IMR-90 (cell line): ENCODE data around the gene TXNDC12. TPM values are rescaled to one million over a fixed set of nuclear protein-coding genes. Genes with fewer than 3 reads are reported as not detected.

Experiments used
- ATAC-seq: fragments of 200-7000 bp; cut with Tn5 transposase; 2 replicates; pipeline ENCODE4 v1.9.1; 2020; ENCODE audit warnings: low read depth, mild to moderate bottlenecking, moderate library complexity
- BruUV-seq: library from RNA; stranded (reverse); fragments of 400-500 nt; replicated peaks from 2 replicates; lab custom pipeline; 2021; lab: Mats Ljungman, UMichigan
- CTCF ChIA-PET: fragments of 300-600 bp; formaldehyde crosslinking; extraction: SDS; loops from one replicate; lab custom pipeline; 2021; ENCODE audit warnings: antibody characterized with exemption; lab: Yijun Ruan, JAX
- POLR2A ChIA-PET: fragments of 300-600 bp; sonication (Branson Sonifier 250); formaldehyde crosslinking; loops from one replicate; lab custom pipeline; 2022; ENCODE audit warnings: antibody characterized with exemption; ENCODE audit not compliant: unreplicated experiment; lab: Charles Lee
- DNase-seq: peaks from one replicate; pipeline ENCODE4 v3.0.0; 2013
- H2AFZ ChIP-seq: replicated peaks from 2 replicates; pipeline ENCODE3; 2013; ENCODE audit warnings: low read length, mild to moderate bottlenecking; ENCODE audit not compliant: poor library complexity
- H2AK5ac ChIP-seq: 2 replicates; pipeline ENCODE4 v1.6.1; 2013; ENCODE audit warnings: low read depth, low read length, inconsistent platforms
- H2AK9ac ChIP-seq: replicated peaks from 2 replicates; pipeline ENCODE3; 2013; ENCODE audit warnings: mild to moderate bottlenecking, low read depth, low read length, moderate library complexity; ENCODE audit not compliant: poor library complexity
- H2BK120ac ChIP-seq: 2 replicates; pipeline ENCODE4 v1.6.1; 2013; ENCODE audit warnings: low read depth, low read length, inconsistent platforms
- H2BK15ac ChIP-seq: 3 replicates; pipeline ENCODE4 v1.6.1; 2013; ENCODE audit warnings: low read depth, low read length, inconsistent platforms
- H2BK20ac ChIP-seq: 2 replicates; pipeline ENCODE4 v1.6.1; 2013; ENCODE audit warnings: low read depth, mild to moderate bottlenecking, inconsistent platforms, low read length, moderate library complexity
- H2BK5ac ChIP-seq: 2 replicates; pipeline ENCODE4 v1.6.1; 2013; ENCODE audit warnings: mild to moderate bottlenecking, low read depth, low read length, inconsistent platforms; ENCODE audit not compliant: poor library complexity, severe bottlenecking
- H3K14ac ChIP-seq: replicated peaks from 2 replicates; pipeline ENCODE4 v1.6.1; 2013; ENCODE audit warnings: low read depth, low read length, inconsistent platforms
- H3K18ac ChIP-seq: 2 replicates; pipeline ENCODE4 v1.6.1; 2013; ENCODE audit warnings: low read depth, low read length, control low read depth
- H3K23ac ChIP-seq: 2 replicates; pipeline ENCODE4 v1.6.1; 2013; ENCODE audit warnings: low read depth, low read length, inconsistent platforms
- H3K27ac ChIP-seq: 2 replicates; pipeline ENCODE4 v1.5.1; 2013; ENCODE audit warnings: mild to moderate bottlenecking, control low read depth, low read length; ENCODE audit not compliant: insufficient read depth
- H3K27me3 ChIP-seq: 2 replicates; pipeline ENCODE4 v1.6.1; 2013; ENCODE audit warnings: low read length; ENCODE audit not compliant: control insufficient read depth, insufficient read depth
- H3K36me3 ChIP-seq: 2 replicates; pipeline ENCODE4 v1.6.1; 2013; ENCODE audit warnings: low read length, mixed read lengths; ENCODE audit not compliant: control insufficient read depth, insufficient read depth
- H3K4ac ChIP-seq: 2 replicates; pipeline ENCODE4 v1.6.1; 2013; ENCODE audit warnings: low read depth, low read length, inconsistent platforms
- H3K4me1 ChIP-seq: 2 replicates; pipeline ENCODE4 v1.6.1; 2013; ENCODE audit warnings: low read length, mixed read lengths; ENCODE audit not compliant: control insufficient read depth, insufficient read depth
- H3K4me2 ChIP-seq: 2 replicates; pipeline ENCODE4 v1.6.1; 2013; ENCODE audit warnings: low read depth, mild to moderate bottlenecking, control low read depth, low read length, moderate library complexity
- H3K4me3 ChIP-seq: 2 replicates; pipeline ENCODE4 v1.5.1; 2013; ENCODE audit warnings: low read depth, mild to moderate bottlenecking, control low read depth, low read length, moderate library complexity; ENCODE audit not compliant: insufficient read depth
- H3K56ac ChIP-seq: 2 replicates; pipeline ENCODE4 v1.6.1; 2013; ENCODE audit warnings: low read length, inconsistent platforms; ENCODE audit not compliant: insufficient read depth; ENCODE audit errors: extremely low read depth
- H3K79me1 ChIP-seq, 2 experiments: 2 replicates each; pipeline ENCODE4 v1.6.1; 2013; ENCODE audit warnings: low read length in 2 of 2, inconsistent platforms in 1 of 2, low read depth in 1 of 2
- H3K9ac ChIP-seq: 2 replicates; pipeline ENCODE4 v1.6.1; 2013; ENCODE audit warnings: low read depth, low read length, control low read depth
- H3K9me1 ChIP-seq: 2 replicates; pipeline ENCODE4 v1.6.1; 2013; ENCODE audit warnings: low read length, inconsistent platforms; ENCODE audit not compliant: insufficient read depth
- H3K9me3 ChIP-seq: 2 replicates; pipeline ENCODE4 v1.6.1; 2013; ENCODE audit warnings: low read length; ENCODE audit not compliant: control insufficient read depth, insufficient read depth
- H4K20me1 ChIP-seq: 2 replicates; pipeline ENCODE4 v1.6.1; 2013; ENCODE audit warnings: low read length, inconsistent platforms; ENCODE audit not compliant: insufficient read depth
- H4K5ac ChIP-seq: 2 replicates; pipeline ENCODE4 v1.6.1; 2013; ENCODE audit warnings: mild to moderate bottlenecking, low read depth, low read length, control low read depth
- H4K8ac ChIP-seq, 2 experiments: 2 replicates each; pipeline ENCODE4 v1.6.1; 2013; ENCODE audit warnings: low read depth in 2 of 2, low read length in 2 of 2, control low read depth in 1 of 2, inconsistent platforms in 1 of 2
- H4K91ac ChIP-seq: 2 replicates; pipeline ENCODE4 v1.6.1; 2013; ENCODE audit warnings: low read depth, low read length, inconsistent platforms; ENCODE audit not compliant: insufficient read depth
- BHLHE40 ChIP-seq: fragments of 150-350 bp; IDR thresholded peaks from 2 replicates; pipeline ENCODE4 v1.6.1; 2016; ENCODE audit warnings: mild to moderate bottlenecking, low read depth, low read length
- CEBPB ChIP-seq: IDR thresholded peaks from 2 replicates; pipeline ENCODE4 v1.6.1; 2012; ENCODE audit warnings: low read depth, low read length, improper control_type of control experiment
- CTCF ChIP-seq: conservative IDR thresholded peaks from 2 replicates; pipeline ENCODE4 v1.5.1; 2012; ENCODE audit warnings: mild to moderate bottlenecking, low read depth, low read length, improper control_type of control experiment
- MXI1 ChIP-seq: IDR thresholded peaks from 2 replicates; pipeline ENCODE4 v1.6.1; 2012; ENCODE audit warnings: low read depth, mild to moderate bottlenecking, low read length, moderate library complexity, borderline replicate concordance
- POLR2A ChIP-seq: IDR thresholded peaks from 2 replicates; pipeline ENCODE4 v1.6.1; 2012; ENCODE audit warnings: mild to moderate bottlenecking, low read depth, low read length
- SMC3 ChIP-seq: fragments of 150-350 bp; IDR thresholded peaks from 2 replicates; pipeline ENCODE4 v1.6.1; 2016; ENCODE audit warnings: low read depth, mild to moderate bottlenecking, antibody characterized with exemption, low read length, moderate library complexity
- USF2 ChIP-seq: fragments of 150-350 bp; IDR thresholded peaks from 2 replicates; pipeline ENCODE4 v1.6.1; 2017; ENCODE audit warnings: mild to moderate bottlenecking, antibody characterized with exemption, low read length, low read depth
- WGBS, 2 experiments: methylation state at CpG; one replicate each; pipeline versions ENCODE4 v1.1.5 to v1.1.7; 2013; ENCODE audit warnings: missing lambda C conversion rate in 2 of 2; ENCODE audit not compliant: insufficient read length in 1 of 2; ENCODE audit errors: extremely low coverage in 2 of 2; 5-methylcytosine and 5-hydroxymethylcytosine counted together
- dilution Hi-C: fragments of 300-500 bp; cut with HindIII; formaldehyde crosslinking; loops from one replicate; pipeline ENCODE4 v1.14.3; 2018; ENCODE audit warnings: low sequenced_read_pairs; ENCODE audit not compliant: unreplicated experiment
- in situ Hi-C: fragments of 300-500 bp; cut with MboI; formaldehyde crosslinking; loops from 3 replicates; pipeline ENCODE4 v1.14.3; 2019; ENCODE audit warnings: low sequenced_read_pairs, inconsistent platforms, mixed read lengths
- intact Hi-C: fragments of 100-400 bp; cut with micrococcal nuclease; formaldehyde crosslinking; loops from 2 replicates; pipeline ENCODE4 v1.10.0; 2022
- polyA plus RNA-seq, 3 experiments: library from polyadenylated mRNA; depleted of rRNA; stranded (reverse); fragments of >200 nt; gene quantifications; 2 replicates each; pipeline ENCODE4 v1.2.3, GENCODE V29; 2012; ENCODE audit warnings: low replicate concordance in 1 of 3
- total RNA-seq: library from RNA; depleted of rRNA; stranded (reverse); fragments of >200 nt; gene quantifications from 2 replicates; pipeline ENCODE4 v1.2.3, GENCODE V29; 2012

The TXNDC12 gene
- total and polyA plus RNA-seq, 2 of the 4 experiments (the other 2 are of a cell fraction): 24.4 to 29.9 TPM

- peak within 1 kb of the TSS; percentile 83 for H3K4me2 ChIP-seq
- peak within 1 kb of the TSS; percentile 32 for H3K18ac ChIP-seq
- H3K14ac ChIP-seq: peak within 1 kb of the TSS; percentile 87
- peaks cover 19 to 50% of the 10 kb centered on the region in 2 experiments for H3K79me1 ChIP-seq
- peak within 1 kb of the TSS; percentile 59 for H2AK9ac ChIP-seq
- TF ChIP-seq USF2 (0 out of 2 replicates have a peak, but pooled peaks have one; percentile 24), MXI1 (peak; percentile 86; the same call in 1 of the 2 replicates), CEBPB (no peak), BHLHE40 (no peak), CTCF (no peak), POLR2A (peak; percentile 74), SMC3 (no peak)
- peak within 1 kb of the TSS; percentile 82 for H3K23ac ChIP-seq
- H2BK20ac ChIP-seq: no peak within 1 kb of the TSS
- peak within 1 kb of the TSS; percentile 99 for H2AFZ ChIP-seq
- CTCF ChIA-PET: interaction anchor here (1.0 kb wide), 1 partner anchor 127 kb away, joined by 3 read pairs; no protein-coding TSS in a partner anchor
- 0 out of 2 replicates have a peak, but pooled peaks cover 1% of the 10 kb centered on the region for H3K36me3 ChIP-seq
- POLR2A ChIA-PET: no interaction called here
- H3K27me3 ChIP-seq: no peaks in the 10 kb centered on the region
- no TSS peak for BruUV-seq
- DNase-seq (peak; percentile 92), ATAC-seq (peak; percentile 85)
- H3K27ac ChIP-seq: peak within 1 kb of the TSS; percentile 93
- peak within 1 kb of the TSS; percentile 51; the same call in 1 of the 2 replicates for H4K91ac ChIP-seq
- in situ Hi-C loops: no loop called here
- no peak within 1 kb of the TSS for H2BK15ac ChIP-seq
- peak within 1 kb of the TSS; percentile 90 for H3K4me3 ChIP-seq
- intact Hi-C loops: no loop called here
- 0% methylated on average over 42 of the region's 78 CpGs; no CpG with 5 or more reads in 1 of the 2 experiments for WGBS, 2 experiments
- H3K9ac ChIP-seq: peak within 1 kb of the TSS; percentile 83
- H2BK120ac ChIP-seq: 0 out of 2 replicates have a peak within 1 kb of the TSS, but pooled peaks have one; percentile 4
- no peaks in the 10 kb centered on the region for H3K9me3 ChIP-seq
- peaks cover 7% of the 10 kb centered on the region for H3K4me1 ChIP-seq
- peak within 1 kb of the TSS; percentile 90 for H4K5ac ChIP-seq
- H4K8ac ChIP-seq: peak within 1 kb of the TSS; percentile 86 to 99
- peak within 1 kb of the TSS; percentile 96 for H2AK5ac ChIP-seq
- H4K20me1 ChIP-seq: peaks cover 18% of the 10 kb centered on the region
- peak within 1 kb of the TSS; percentile 90 for H2BK5ac ChIP-seq
- dilution Hi-C loops: no loop called here
- H3K9me1 ChIP-seq: peaks cover 6% of the 10 kb centered on the region; the same call in 1 of the 2 replicates
- H3K4ac ChIP-seq: peak within 1 kb of the TSS; percentile 76
- H3K56ac ChIP-seq: peak within 1 kb of the TSS; percentile 72
Measured at GRCh38 chr1:52033190-52034049, 21.6 kb downstream of the TXNDC12 start, which contains the start of gene KTI12. Gene KTI12, minus strand, starts transcription at chr1:52033810. Its CDS starts 49 bp downstream, at chr1:52033761.
